ENCODE data around the gene TSHR. TPM values are rescaled to one million over a fixed set of nuclear protein-coding genes. Genes with fewer than 3 reads are reported as not detected.

Gene TSHR
- total RNA-seq, 1 experiment from 2014 or later, result not detected

- H2BK12ac ChIP-seq (ENCODE audit: insufficient read length, low read depth, low read length), result no peak overlapping the region
- Mint-ChIP-seq H3K4me1 (peaks cover 2 to 5% of the 10 kb centered on the region in 2 experiments; a peak in 3 of 4 replicates), H3K36me3 (ENCODE audit: insufficient read depth in 1 of 3, low read depth in 3 of 3) (no peaks in the 10 kb centered on the region), H3K27ac (no peak overlapping the region), H3K27me3 (ENCODE audit: low read depth) (no peaks in the 10 kb centered on the region), H3K4me3 (no peak overlapping the region), H3K9me3 (no peaks in the 10 kb centered on the region)
- H3K23me2 ChIP-seq (ENCODE audit: insufficient read length, low read depth, low read length, poor library complexity, severe bottlenecking), result no peaks in the 10 kb centered on the region
- no peak overlapping the region for H2AFZ ChIP-seq (ENCODE audit: low read length)
- no peak overlapping the region for H3K56ac ChIP-seq (ENCODE audit: insufficient read length, low read depth, low read length)
- H3K27ac ChIP-seq (ENCODE audit: insufficient read length, low read depth, low read length), result no peak overlapping the region
- H4K20me1 ChIP-seq (ENCODE audit: control insufficient read depth, insufficient read depth, insufficient read length), result no peaks in the 10 kb centered on the region
- no peak overlapping the region for H3K4ac ChIP-seq (ENCODE audit: low read depth, low read length)
- no peak for DNase-seq
- H3K14ac ChIP-seq (ENCODE audit: insufficient read depth, low read length), result no peak overlapping the region
- H3K9ac ChIP-seq (ENCODE audit: extremely low read depth, insufficient read length, low read length), result no peak overlapping the region
- H2AK5ac ChIP-seq (ENCODE audit: insufficient read length, low read length), result no peak overlapping the region
- no peaks in the 10 kb centered on the region for H3K4me1 ChIP-seq (ENCODE audit: insufficient read depth, low read length)
- H3K79me1 ChIP-seq (ENCODE audit: insufficient read depth, low read depth, low read length, poor library complexity, severe bottlenecking), result no peaks in the 10 kb centered on the region
- H2BK15ac ChIP-seq (ENCODE audit: low read depth, low read length), result no peak overlapping the region
- H3K23ac ChIP-seq (ENCODE audit: insufficient read length, low read depth, low read length), result no peak overlapping the region
- no peak overlapping the region for H2BK5ac ChIP-seq (ENCODE audit: insufficient read length, low read length)
- no peak overlapping the region for H4K5ac ChIP-seq (ENCODE audit: insufficient read length, low read depth, low read length)
- no peak overlapping the region for H3K18ac ChIP-seq (ENCODE audit: insufficient read length, low read depth, low read length)
- TF ChIP-seq CTCF (conservative IDR thresholded peaks at IDR 0.05), result no peak
- H3K9me3 ChIP-seq (ENCODE audit: control insufficient read depth, low read depth, low read length), result no peaks in the 10 kb centered on the region
- H3K27me3 ChIP-seq (ENCODE audit: insufficient read depth, low read length), result no peaks in the 10 kb centered on the region
- H2BK20ac ChIP-seq (ENCODE audit: low read depth, low read length, poor library complexity, severe bottlenecking), result no peak overlapping the region
- no peaks in the 10 kb centered on the region for H3K79me2 ChIP-seq (ENCODE audit: insufficient read depth, low read length)
- H3K4me2 ChIP-seq (ENCODE audit: insufficient read depth, insufficient read length, low read length), result no peak overlapping the region
- H4K8ac ChIP-seq (replicated peaks; ENCODE audit: insufficient read length, low read depth, low read length), result no peak overlapping the region
- H3T11ph ChIP-seq (ENCODE audit: low read length), result no peak overlapping the region
- H2BK120ac ChIP-seq (ENCODE audit: low read depth, low read length, poor library complexity, severe bottlenecking), result no peak overlapping the region
- no CpG with 5 or more reads among the region's 7 CpGs for WGBS (ENCODE audit: extremely low coverage, insufficient read length, low lambda C conversion rate)
- H4K91ac ChIP-seq (ENCODE audit: insufficient read length, low read depth, low read length), result no peak overlapping the region
Observed at GRCh38 chr14:81161088-81161487, 205.7 kb downstream of the TSHR start.

Measured in H9 (cell line).